GM12878 (cell line): ENCODE data around the gene LMOD3. TPM values are rescaled to one million over a fixed set of nuclear protein-coding genes. Genes with fewer than 3 reads are reported as not detected.

Experiments
- ATAC-seq: fragments of 200-7000 bp; cut with Tn5 transposase; 3 replicates; pipeline ENCODE4 v1.9.1; 2020; ENCODE audit warnings: mild to moderate bottlenecking, moderate library complexity
- BruUV-seq: library from RNA; stranded (reverse); fragments of 400-500 nt; replicated peaks from 2 replicates; lab custom pipeline; 2021; lab: Mats Ljungman, UMichigan
- CTCF ChIA-PET: fragments of 300-600 bp; sonication (Branson Sonifier 250); formaldehyde crosslinking; extraction: SDS; loops from one replicate; lab custom pipeline; 2021; ENCODE audit warnings: inconsistent platforms; lab: Yijun Ruan, JAX
- POLR2A ChIA-PET: fragments of 350-600 bp; formaldehyde crosslinking; extraction: SDS; loops from one replicate; lab custom pipeline; 2021; ENCODE audit warnings: inconsistent platforms; lab: Charles Lee
- RAD21 ChIA-PET: fragments of 300-600 bp; sonication (Branson Sonifier 250); formaldehyde crosslinking; loops from one replicate; lab custom pipeline; 2023; ENCODE audit warnings: antibody characterized with exemption; ENCODE audit not compliant: unreplicated experiment; lab: Charles Lee
- SMC1A ChIA-PET: fragments of 300-600 bp; sonication (Branson Sonifier 250); formaldehyde crosslinking; loops from one replicate; lab custom pipeline; 2023; ENCODE audit not compliant: unreplicated experiment, uncharacterized antibody; lab: Charles Lee
- DNase-seq: peaks from one replicate; pipeline ENCODE4 v3.0.0-alpha.2; 2011; ENCODE audit warnings: low read depth, low spot score
- FAIRE-seq: peaks from 3 replicates; lab custom pipeline; 2011; peaks lifted over from hg19 to GRCh38; lab: Jason Lieb, UNC
- H2AFZ ChIP-seq: 2 replicates; pipeline ENCODE4 v1.6.0; 2011; ENCODE audit warnings: low read depth, low read length, control low read depth; ENCODE audit not compliant: control insufficient read depth
- H3K27ac ChIP-seq: 2 replicates; pipeline ENCODE4 v1.5.1; 2011; ENCODE audit warnings: control low read depth; ENCODE audit not compliant: control insufficient read depth, insufficient read depth
- H3K27me3 ChIP-seq, 2 experiments: replicated peaks in 1 of 2; 2 replicates each; pipeline versions ENCODE4 v1.6.0 to v1.6.1; 2011; ENCODE audit warnings: low read length in 1 of 2; ENCODE audit not compliant: control insufficient read depth in 2 of 2, insufficient read depth in 2 of 2
- H3K36me3 ChIP-seq, 2 experiments: 2 replicates each; pipeline ENCODE4 v1.5.1; 2011; ENCODE audit warnings: low read length in 1 of 2; ENCODE audit not compliant: control insufficient read depth in 2 of 2, insufficient read depth in 2 of 2
- H3K4me1 ChIP-seq: 2 replicates; pipeline ENCODE4 v1.6.1; 2011; ENCODE audit warnings: mild to moderate bottlenecking, low read length, moderate library complexity, mixed read lengths; ENCODE audit not compliant: control insufficient read depth, insufficient read depth
- H3K4me2 ChIP-seq: 2 replicates; pipeline ENCODE4 v1.6.0; 2011; ENCODE audit warnings: control low read depth; ENCODE audit not compliant: control insufficient read depth, insufficient read depth
- H3K4me3 ChIP-seq: fragments of 200-600 bp; sonication (generic); 2 replicates; pipeline ENCODE4 v1.5.1; 2016
- H3K79me2 ChIP-seq: 2 replicates; pipeline ENCODE4 v1.6.0; 2011; ENCODE audit warnings: low read length; ENCODE audit not compliant: control insufficient read depth, insufficient read depth
- H3K9ac ChIP-seq: 2 replicates; pipeline ENCODE4 v1.8.0; 2011; ENCODE audit warnings: low read length, control low read depth, mixed read lengths; ENCODE audit not compliant: control insufficient read depth, insufficient read depth
- H3K9me3 ChIP-seq: replicated peaks from 3 replicates; pipeline ENCODE4 v1.5.1; 2011; ENCODE audit warnings: mild to moderate bottlenecking, low read length; ENCODE audit not compliant: control insufficient read depth, insufficient read depth
- H4K20me1 ChIP-seq: 2 replicates; pipeline ENCODE4 v1.6.0; 2011; ENCODE audit not compliant: control insufficient read depth, insufficient read depth
- BHLHE40 ChIP-seq, 2 experiments: fragments of 450-650 bp in 1 of 2; IDR thresholded peaks; 2 replicates each; pipeline ENCODE4 v1.6.1; 2011 to 2017; ENCODE audit warnings: low read depth in 2 of 2, borderline replicate concordance in 1 of 2, improper control_type of control experiment in 1 of 2, low read length in 1 of 2, mild to moderate bottlenecking in 1 of 2
- CHD1 ChIP-seq: IDR thresholded peaks from 2 replicates; pipeline ENCODE4 v1.6.1; 2012; ENCODE audit warnings: low read depth, low read length, improper control_type of control experiment
- FOS ChIP-seq: IDR thresholded peaks from 3 replicates; pipeline ENCODE4 v1.6.1; 2011; ENCODE audit warnings: borderline replicate concordance; ENCODE audit not compliant: insufficient read length; ENCODE audit errors: extremely low read depth
- KDM1A ChIP-seq: fragments of 200-600 bp; sonication (generic); IDR thresholded peaks from 2 replicates; pipeline ENCODE4 v1.6.1; 2016; ENCODE audit warnings: borderline replicate concordance
- MTA2 ChIP-seq: fragments of 450-650 bp; IDR thresholded peaks from 2 replicates; pipeline ENCODE4 v1.6.1; 2016; ENCODE audit warnings: low read depth, mild to moderate bottlenecking, moderate library complexity
- NRF1 ChIP-seq: conservative IDR thresholded peaks from 2 replicates; pipeline ENCODE4 v1.6.1; 2011; ENCODE audit warnings: mild to moderate bottlenecking, low read depth, low read length, improper control_type of control experiment
- PAX8 ChIP-seq: fragments of 450-650 bp; IDR thresholded peaks from 2 replicates; pipeline ENCODE4 v1.6.1; 2017; ENCODE audit warnings: mild to moderate bottlenecking, moderate library complexity
- POLR2AphosphoS5 ChIP-seq: IDR thresholded peaks from 2 replicates; pipeline ENCODE4 v1.6.1; 2011; ENCODE audit warnings: mild to moderate bottlenecking, low read length, inconsistent platforms
- POU2F2 ChIP-seq: IDR thresholded peaks from 3 replicates; pipeline ENCODE4 v1.6.1; 2011; ENCODE audit warnings: low read depth, mild to moderate bottlenecking, low read length, borderline replicate concordance
- STAT3 ChIP-seq: IDR thresholded peaks from 2 replicates; pipeline ENCODE4 v1.6.1; 2011; ENCODE audit warnings: low read depth, low read length, improper control_type of control experiment
- TAF1 ChIP-seq: IDR thresholded peaks from 2 replicates; pipeline ENCODE4 v1.6.1; 2011; ENCODE audit warnings: mild to moderate bottlenecking, low read depth, low read length, borderline replicate concordance
- TARDBP ChIP-seq: IDR thresholded peaks from 2 replicates; pipeline ENCODE4 v1.6.1; 2016; ENCODE audit warnings: borderline replicate concordance
- ZBED1 ChIP-seq: IDR thresholded peaks from 2 replicates; pipeline ENCODE4 v1.6.1; 2016; ENCODE audit warnings: borderline replicate concordance
- ZNF217 ChIP-seq: fragments of 450-650 bp; IDR thresholded peaks from 2 replicates; pipeline ENCODE4 v1.6.1; 2017; ENCODE audit warnings: antibody characterized with exemption, mild to moderate bottlenecking
- WGBS: methylation state at CpG from one replicate; pipeline ENCODE4 v1.1.6; 2016; ENCODE audit warnings: low lambda C conversion rate; ENCODE audit not compliant: insufficient replicate concordance, insufficient coverage; ENCODE audit errors: missing lambda C conversion rate; 5-methylcytosine and 5-hydroxymethylcytosine counted together
- in situ Hi-C: fragments of 300-500 bp; cut with MboI; formaldehyde crosslinking; loops from 9 replicates; pipeline ENCODE4 v1.14.3; 2018; ENCODE audit warnings: mixed read lengths
- intact Hi-C: fragments of 100-400 bp; cut with micrococcal nuclease; formaldehyde crosslinking; loops from one replicate; pipeline ENCODE4 v1.14.2; 2022; ENCODE audit not compliant: unreplicated experiment
- polyA plus RNA-seq, 11 experiments: library from polyadenylated mRNA; depleted of rRNA in 4 of 11; unstranded in 6 of 11; stranded (reverse) in 5 of 11; fragments of >200 nt; fragmentation: Nextera tagmentation in 4 of 11; fragmentation: Illumina TruSeq in 1 of 11; extraction: Ambion mirVana in 4 of 11; extraction: Trizol in 1 of 11; gene quantifications; 1 replicate in 1 of 11; 2 replicates in 10 of 11; pipeline versions ENCODE4 v1.2.1 to v1.2.3, GENCODE V29; 2011 to 2016; ENCODE audit warnings: inconsistent platforms in 2 of 11, missing spikeins in 2 of 11, low read depth in 1 of 11
- total RNA-seq, 4 experiments: library from RNA; depleted of rRNA in 3 of 4; stranded (reverse); fragments of >200 nt in 3 of 4; fragmentation: Illumina TruSeq in 1 of 4; extraction: Trizol in 1 of 4; gene quantifications; 2 replicates each; pipeline versions ENCODE4 v1.2.1 to v1.2.3, GENCODE V29; 2013 to 2021
- TF ChIP-seq, protein P1 (sequence below): fragments of 150-350 bp; IDR thresholded peaks from 2 replicates; pipeline ENCODE4 v1.6.1; 2014; ENCODE audit warnings: mild to moderate bottlenecking, low read depth, low read length
- TF ChIP-seq, protein P2 (sequence below): fragments of 450-650 bp; IDR thresholded peaks from 2 replicates; pipeline ENCODE4 v1.6.1; 2017; ENCODE audit warnings: mild to moderate bottlenecking

Gene LMOD3
- total and polyA plus RNA-seq, 10 of the 15 experiments (the other 5 are each of a cell fraction or from before 2014, with no cell fraction given): 0.04 to 0.20 (median 0.09) TPM; not detected in 1

DNA sequence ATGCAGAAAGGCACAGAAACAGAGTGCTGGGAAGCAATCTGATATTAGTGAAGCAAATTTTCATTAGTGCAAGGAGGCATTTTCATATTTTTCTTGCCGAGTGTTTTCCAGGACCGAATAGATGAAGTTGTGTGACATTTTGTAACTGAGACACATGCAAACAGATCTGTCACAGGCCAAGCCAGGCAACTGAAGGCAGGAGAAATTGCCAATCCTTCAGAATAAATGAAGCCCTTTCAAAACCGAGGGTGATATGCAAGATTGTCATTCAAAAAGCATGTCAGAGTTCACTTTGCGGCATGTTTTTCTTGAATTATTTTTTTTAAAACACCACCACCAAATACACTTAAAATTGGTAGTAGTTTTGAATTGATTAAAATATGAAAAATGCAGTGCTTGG, 6.2 kb downstream of the LMOD3 start:
- ChIA-PET RAD21 (interaction anchor here (1.0 kb wide), 1 partner anchor 68 kb away, joined by 3 read pairs; no protein-coding TSS in a partner anchor), POLR2A (no interaction called here), CTCF (interaction anchor here (1.1 to 1.6 kb wide), 2 partner anchors 22 to 190 kb away, joined by 3 to 5 read pairs; no protein-coding TSS in a partner anchor), SMC1A (no interaction called here)
- intact Hi-C loops: no loop called here
- TF ChIP-seq MTA2 (no peak), ZBED1 (no peak), BHLHE40 (IDR thresholded peaks at IDR 0.05; ENCODE audit: borderline replicate concordance in 1 of 2, low read depth in 2 of 2, low read length in 1 of 2) (no peak), NRF1 (no peak), FOS (no peak), ZNF217 (no peak), KDM1A (no peak), CHD1 (no peak), STAT3 (no peak), POU2F2 (no peak), POLR2AphosphoS5 (no peak), TAF1 (no peak), TARDBP (no peak), PAX8 (no peak)
- TF ChIP-seq, protein P1, sequence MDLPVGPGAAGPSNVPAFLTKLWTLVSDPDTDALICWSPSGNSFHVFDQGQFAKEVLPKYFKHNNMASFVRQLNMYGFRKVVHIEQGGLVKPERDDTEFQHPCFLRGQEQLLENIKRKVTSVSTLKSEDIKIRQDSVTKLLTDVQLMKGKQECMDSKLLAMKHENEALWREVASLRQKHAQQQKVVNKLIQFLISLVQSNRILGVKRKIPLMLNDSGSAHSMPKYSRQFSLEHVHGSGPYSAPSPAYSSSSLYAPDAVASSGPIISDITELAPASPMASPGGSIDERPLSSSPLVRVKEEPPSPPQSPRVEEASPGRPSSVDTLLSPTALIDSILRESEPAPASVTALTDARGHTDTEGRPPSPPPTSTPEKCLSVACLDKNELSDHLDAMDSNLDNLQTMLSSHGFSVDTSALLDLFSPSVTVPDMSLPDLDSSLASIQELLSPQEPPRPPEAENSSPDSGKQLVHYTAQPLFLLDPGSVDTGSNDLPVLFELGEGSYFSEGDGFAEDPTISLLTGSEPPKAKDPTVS: no peak
- TF ChIP-seq, protein P2, sequence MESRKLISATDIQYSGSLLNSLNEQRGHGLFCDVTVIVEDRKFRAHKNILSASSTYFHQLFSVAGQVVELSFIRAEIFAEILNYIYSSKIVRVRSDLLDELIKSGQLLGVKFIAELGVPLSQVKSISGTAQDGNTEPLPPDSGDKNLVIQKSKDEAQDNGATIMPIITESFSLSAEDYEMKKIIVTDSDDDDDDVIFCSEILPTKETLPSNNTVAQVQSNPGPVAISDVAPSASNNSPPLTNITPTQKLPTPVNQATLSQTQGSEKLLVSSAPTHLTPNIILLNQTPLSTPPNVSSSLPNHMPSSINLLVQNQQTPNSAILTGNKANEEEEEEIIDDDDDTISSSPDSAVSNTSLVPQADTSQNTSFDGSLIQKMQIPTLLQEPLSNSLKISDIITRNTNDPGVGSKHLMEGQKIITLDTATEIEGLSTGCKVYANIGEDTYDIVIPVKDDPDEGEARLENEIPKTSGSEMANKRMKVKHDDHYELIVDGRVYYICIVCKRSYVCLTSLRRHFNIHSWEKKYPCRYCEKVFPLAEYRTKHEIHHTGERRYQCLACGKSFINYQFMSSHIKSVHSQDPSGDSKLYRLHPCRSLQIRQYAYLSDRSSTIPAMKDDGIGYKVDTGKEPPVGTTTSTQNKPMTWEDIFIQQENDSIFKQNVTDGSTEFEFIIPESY: no peak
- Histone ChIP-seq H3K79me2 (no peaks in the 10 kb centered on the region), H3K4me3 (no peak overlapping the region), H3K4me1 (no peaks in the 10 kb centered on the region), H3K9ac (no peak overlapping the region), H2AFZ (no peak overlapping the region), H3K9me3 (no peaks in the 10 kb centered on the region), H3K27ac (no peak overlapping the region), H3K36me3 (no peaks in the 10 kb centered on the region), H3K4me2 (no peak overlapping the region), H4K20me1 (no peaks in the 10 kb centered on the region), H3K27me3 (0 out of 4 replicates have a peak, but pooled peaks cover 0 to 1% of the 10 kb centered on the region in 2 experiments)
- ATAC-seq (no peak), FAIRE-seq (no peak), DNase-seq (no peak)
- in situ Hi-C loops: no loop called here
- 81% methylated on average over 4 of the region's 4 CpGs for WGBS
- no TSS peak for BruUV-seq
